Bronchial epithelial cell (primary cell): Measurements from ENCODE around the gene SAMSN1. TPM values are rescaled to one million over a fixed set of nuclear protein-coding genes. Genes with fewer than 3 reads are reported as not detected.

Source experiments
- DNase-seq: peaks from one replicate; pipeline ENCODE4 v3.0.0-alpha.2; 2010; ENCODE audit warnings: low read depth
- FAIRE-seq: peaks from 2 replicates; lab custom pipeline; 2011; peaks lifted over from hg19 to GRCh38; lab: Jason Lieb, UNC
- H3K27me3 ChIP-seq: 2 replicates; pipeline ENCODE4 v1.5.1; 2011; ENCODE audit warnings: low read length; ENCODE audit not compliant: control insufficient read depth, insufficient read depth
- H3K36me3 ChIP-seq: 2 replicates; pipeline ENCODE4 v1.5.1; 2011; ENCODE audit warnings: low read length; ENCODE audit not compliant: control insufficient read depth, insufficient read depth
- H3K4me3 ChIP-seq: 2 replicates; pipeline ENCODE4 v1.5.1; 2011; ENCODE audit warnings: mild to moderate bottlenecking, low read depth, low read length, control low read depth
- CTCF ChIP-seq: IDR thresholded peaks from 2 replicates; pipeline ENCODE4 v1.5.1; 2011; ENCODE audit warnings: mild to moderate bottlenecking, moderate library complexity, low read length, control low read depth, inconsistent platforms; ENCODE audit not compliant: insufficient read depth, severe bottlenecking
- total RNA-seq: library from RNA; depleted of rRNA; stranded (reverse); fragments of >200 nt; gene quantifications from 2 replicates; pipeline ENCODE4 v1.2.1, GENCODE V29; 2014

Gene SAMSN1
- total RNA-seq, 1 donor from 2014 or later = under 0.01 TPM

- Histone ChIP-seq H3K4me3 (no peak overlapping the region), H3K27me3 (no peaks in the 10 kb centered on the region), H3K36me3 (no peaks in the 10 kb centered on the region)
- FAIRE-seq (no peak), DNase-seq (peak; percentile 9)
- TF ChIP-seq CTCF = no peak
Observed at GRCh38 chr21:14591882-14592281, 45.8 kb upstream of the SAMSN1 start.

GRCh38 chr21:14591377-14591776 is 45.3 kb upstream of the SAMSN1 start:
- H3K27me3 ChIP-seq = no peaks in the 10 kb centered on the region
- H3K4me3 ChIP-seq = no peak overlapping the region
- FAIRE-seq = no peak
- H3K36me3 ChIP-seq = no peaks in the 10 kb centered on the region
- peak; percentile 48 for DNase-seq
- no peak for TF ChIP-seq CTCF

GRCh38 chr21:14589855-14590563 is 43.9 kb upstream of the SAMSN1 start:
- H3K27me3 ChIP-seq = no peaks in the 10 kb centered on the region
- FAIRE-seq (no peak), DNase-seq (no peak)
- no peak overlapping the region for H3K4me3 ChIP-seq
- H3K36me3 ChIP-seq = no peaks in the 10 kb centered on the region
- no peak for TF ChIP-seq CTCF

GRCh38 chr21:14587266-14587665 is 41.2 kb upstream of the SAMSN1 start:
- FAIRE-seq (no peak), DNase-seq (no peak)
- no peak overlapping the region for H3K4me3 ChIP-seq
- no peak for TF ChIP-seq CTCF
- no peaks in the 10 kb centered on the region for H3K27me3 ChIP-seq
- H3K36me3 ChIP-seq = no peaks in the 10 kb centered on the region

GRCh38 chr21:14585122-14585521 is 39.0 kb upstream of the SAMSN1 start:
- no peak for FAIRE-seq
- Histone ChIP-seq H3K4me3 (no peak overlapping the region), H3K27me3 (no peaks in the 10 kb centered on the region), H3K36me3 (no peaks in the 10 kb centered on the region)
- DNase-seq = no peak
- TF ChIP-seq CTCF = no peak
